Renal cortical epithelial cell (primary cell): ENCODE results near the gene RAB40C. TPM values are rescaled to one million over a fixed set of nuclear protein-coding genes. Genes with fewer than 3 reads are reported as not detected.

Experiments used
- DNase-seq: peaks from one replicate; pipeline ENCODE4 v3.0.0-alpha.2; 2011; ENCODE audit warnings: low read depth
- total RNA-seq: library from RNA; depleted of rRNA; stranded (reverse); fragments of >200 nt; gene quantifications from 2 replicates; pipeline ENCODE4 v1.2.3, GENCODE V29; 2014

RAB40C gene
- total RNA-seq, 1 donor from 2014 or later = 12.1 TPM

DNA sequence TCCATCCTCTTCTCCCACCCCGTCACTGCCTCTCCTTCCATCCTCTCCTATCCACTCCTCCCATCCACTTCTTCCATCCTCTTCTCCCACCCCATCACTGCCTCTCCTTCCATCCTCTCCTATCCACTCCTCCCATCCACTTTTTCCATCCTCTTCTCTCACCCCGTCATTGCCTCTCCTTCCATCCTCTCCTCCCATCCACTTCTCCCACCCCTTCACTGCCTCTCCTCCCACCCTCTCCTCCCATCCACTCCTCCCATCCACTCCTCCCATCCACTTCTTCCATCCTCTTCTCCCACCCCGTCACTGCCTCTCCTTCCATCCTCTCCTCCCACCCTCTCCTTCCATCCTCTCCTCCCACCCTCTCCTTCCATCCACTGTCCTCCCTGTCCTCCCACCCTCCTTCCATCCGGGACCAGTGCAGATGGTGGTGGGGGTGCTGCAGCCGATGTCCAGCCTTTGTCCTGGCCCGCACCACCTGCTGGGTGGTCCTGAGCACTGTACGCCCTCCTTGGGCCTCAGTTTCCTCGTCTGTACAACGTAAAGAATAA is 42.0 kb downstream of the RAB40C start:
- DNase-seq = no peak

DNA sequence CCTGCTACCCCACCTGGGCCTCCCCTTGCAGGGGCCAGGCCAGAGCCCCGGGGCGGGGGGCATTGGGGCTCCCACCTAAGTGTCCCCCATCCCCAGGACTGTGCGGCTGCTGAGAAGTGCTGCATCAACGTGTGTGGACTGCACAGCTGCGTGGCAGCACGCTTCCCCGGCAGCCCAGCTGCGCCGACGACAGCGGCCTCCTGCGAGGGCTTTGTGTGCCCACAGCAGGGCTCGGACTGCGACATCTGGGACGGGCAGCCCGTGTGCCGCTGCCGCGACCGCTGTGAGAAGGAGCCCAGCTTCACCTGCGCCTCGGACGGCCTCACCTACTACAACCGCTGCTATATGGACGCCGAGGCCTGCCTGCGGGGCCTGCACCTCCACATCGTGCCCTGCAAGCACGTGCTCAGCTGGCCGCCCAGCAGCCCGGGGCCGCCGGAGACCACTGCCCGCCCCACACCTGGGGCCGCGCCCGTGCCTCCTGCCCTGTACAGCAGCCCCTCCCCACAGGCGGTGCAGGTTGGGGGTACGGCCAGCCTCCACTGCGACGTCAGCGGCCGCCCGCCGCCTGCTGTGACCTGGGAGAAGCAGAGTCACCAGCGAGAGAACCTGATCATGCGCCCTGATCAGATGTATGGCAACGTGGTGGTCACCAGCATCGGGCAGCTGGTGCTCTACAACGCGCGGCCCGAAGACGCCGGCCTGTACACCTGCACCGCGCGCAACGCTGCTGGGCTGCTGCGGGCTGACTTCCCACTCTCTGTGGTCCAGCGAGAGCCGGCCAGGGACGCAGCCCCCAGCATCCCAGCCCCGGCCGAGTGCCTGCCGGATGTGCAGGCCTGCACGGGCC is 42.8 kb downstream of the RAB40C start:
- no peak for DNase-seq

DNA sequence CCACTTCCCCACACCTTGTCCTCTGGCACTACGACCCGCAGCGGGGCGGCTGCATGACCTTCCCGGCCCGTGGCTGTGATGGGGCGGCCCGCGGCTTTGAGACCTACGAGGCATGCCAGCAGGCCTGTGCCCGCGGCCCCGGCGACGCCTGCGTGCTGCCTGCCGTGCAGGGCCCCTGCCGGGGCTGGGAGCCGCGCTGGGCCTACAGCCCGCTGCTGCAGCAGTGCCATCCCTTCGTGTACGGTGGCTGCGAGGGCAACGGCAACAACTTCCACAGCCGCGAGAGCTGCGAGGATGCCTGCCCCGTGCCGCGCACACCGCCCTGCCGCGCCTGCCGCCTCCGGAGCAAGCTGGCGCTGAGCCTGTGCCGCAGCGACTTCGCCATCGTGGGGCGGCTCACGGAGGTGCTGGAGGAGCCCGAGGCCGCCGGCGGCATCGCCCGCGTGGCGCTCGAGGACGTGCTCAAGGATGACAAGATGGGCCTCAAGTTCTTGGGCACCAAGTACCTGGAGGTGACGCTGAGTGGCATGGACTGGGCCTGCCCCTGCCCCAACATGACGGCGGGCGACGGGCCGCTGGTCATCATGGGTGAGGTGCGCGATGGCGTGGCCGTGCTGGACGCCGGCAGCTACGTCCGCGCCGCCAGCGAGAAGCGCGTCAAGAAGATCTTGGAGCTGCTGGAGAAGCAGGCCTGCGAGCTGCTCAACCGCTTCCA is 43.6 kb downstream of the RAB40C start:
- DNase-seq = no peak

DNA sequence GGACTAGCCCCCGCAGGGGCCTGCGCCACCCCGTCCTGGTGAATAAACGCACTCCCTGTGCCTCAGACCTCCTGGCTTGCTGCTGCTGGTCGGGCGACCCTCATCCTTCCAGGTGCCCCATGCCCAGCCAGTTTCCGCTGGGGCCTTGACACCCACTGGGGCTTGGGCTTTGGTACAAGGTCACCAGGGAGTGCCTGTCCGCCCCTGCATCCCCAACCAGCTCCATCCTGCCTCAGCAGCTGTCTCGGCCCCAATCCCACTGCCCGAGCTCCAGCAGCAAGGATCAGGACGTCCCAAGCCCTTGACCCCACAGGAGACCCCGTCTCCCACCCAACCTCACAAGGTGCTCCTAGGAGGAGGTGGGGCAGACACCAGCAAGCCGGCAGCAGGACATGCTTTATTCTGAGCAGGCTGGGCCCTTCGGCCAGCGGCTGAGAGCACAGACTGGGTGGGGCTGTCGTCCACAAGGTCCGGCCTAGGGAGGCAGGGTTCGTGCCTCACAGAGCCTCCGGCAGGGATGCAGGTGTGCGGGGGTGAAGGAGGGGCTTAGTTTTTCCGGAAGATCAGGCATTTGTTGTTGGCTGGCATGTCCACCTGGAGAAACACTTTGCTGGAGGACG is 44.3 kb downstream of the RAB40C start:
- DNase-seq = no peak

DNA sequence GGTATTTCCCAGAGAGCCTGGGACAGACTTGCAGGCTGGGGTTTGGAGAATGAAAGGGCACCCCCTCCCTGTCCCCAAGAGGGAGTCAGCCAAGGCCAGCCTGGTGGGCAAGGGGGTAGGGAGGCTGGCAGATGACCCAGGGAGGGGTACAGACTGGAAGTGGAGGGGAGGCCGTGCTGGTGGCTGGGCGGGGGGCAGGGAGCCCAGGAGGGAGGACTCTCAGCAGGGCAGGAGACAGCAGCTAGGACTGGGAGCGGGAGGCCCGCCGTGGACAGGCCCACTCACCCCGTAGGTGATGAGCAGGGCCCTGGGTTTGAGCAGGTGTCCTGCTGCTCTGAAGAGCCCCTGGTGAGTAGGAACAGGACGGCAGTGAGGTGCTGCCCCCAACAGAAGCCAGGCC is 45.1 kb downstream of the RAB40C start:
- DNase-seq = no peak

DNA sequence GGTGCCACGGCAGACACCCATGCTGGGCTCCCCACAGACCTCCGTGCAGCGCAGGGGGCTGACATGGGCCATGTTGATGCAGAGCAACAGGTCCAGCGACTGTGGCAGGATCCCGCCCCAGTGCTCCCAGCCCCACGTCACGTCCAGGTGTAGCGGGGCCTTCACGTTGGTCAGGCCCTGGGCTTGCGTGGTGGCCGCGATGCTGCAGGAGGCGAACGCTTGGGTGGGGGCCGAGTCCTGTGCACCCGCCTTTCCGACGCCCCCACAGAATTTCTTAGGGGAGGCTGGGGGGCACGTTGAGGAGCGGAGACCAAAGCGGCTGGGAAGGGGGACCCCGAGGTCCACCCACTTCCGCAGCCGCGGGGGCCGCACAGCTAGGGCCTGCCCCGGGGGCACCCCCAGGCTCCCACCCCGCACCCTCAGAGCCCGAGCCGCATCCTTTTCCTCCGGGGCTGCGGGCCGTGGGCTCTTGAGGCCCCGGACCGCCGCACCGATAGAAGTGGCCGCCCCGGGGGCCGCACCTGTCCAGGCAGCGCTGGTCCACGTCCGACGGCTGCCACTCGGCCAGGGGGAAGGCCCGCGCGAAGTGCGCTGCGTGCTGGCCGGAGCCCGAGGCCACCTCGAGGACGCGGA is 45.8 kb downstream of the RAB40C start:
- DNase-seq = no peak

DNA sequence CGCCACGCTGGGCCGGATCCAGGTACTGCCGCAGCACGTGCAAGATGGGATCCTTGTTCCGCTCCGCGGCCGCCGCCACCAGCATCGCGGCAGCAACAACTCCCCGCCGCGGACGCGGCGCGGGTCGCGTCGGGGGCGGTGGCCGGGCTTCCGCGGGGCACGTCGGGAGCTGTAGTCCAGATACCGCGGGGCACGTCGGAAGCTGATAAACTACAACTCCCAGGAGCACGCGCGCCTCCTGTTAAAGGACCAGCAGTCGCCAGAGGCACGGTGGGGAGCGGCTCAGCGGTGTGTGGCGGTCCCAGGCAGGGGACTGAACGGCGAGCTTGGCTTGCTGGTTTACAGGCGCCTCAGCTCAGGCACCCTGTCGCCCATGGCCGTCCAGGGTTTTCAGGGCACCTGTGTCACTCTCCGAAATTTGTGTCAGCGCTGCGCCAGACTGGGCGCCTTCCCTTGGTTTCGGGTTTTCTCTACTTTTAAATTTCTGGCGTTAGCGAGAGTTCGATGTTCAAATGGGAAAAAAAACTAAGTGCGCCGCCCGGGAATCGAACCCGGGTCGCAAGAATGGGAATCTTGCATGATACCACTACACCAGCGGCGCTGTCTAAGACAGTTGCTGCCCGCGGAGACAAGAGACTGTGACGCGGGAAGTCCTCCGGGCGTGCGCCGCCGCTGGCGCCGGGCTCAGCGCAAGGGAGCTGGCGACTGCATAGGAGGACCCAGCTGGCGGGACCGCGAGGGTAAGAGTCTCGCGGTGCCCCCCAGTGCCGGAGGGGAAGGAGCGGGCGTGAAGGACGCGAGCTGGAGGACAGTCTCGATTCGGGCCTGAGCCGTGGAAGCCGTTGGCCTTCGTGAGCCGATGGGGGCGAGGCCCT is 46.6 kb downstream of the RAB40C start, which contains the start of gene METTL26:
METTL26 (minus strand) TSS at position 100 of the 875 bp plus-strand sequence; CDS start at position 85, 15 bp downstream.
- peak; percentile 84 for DNase-seq

DNA sequence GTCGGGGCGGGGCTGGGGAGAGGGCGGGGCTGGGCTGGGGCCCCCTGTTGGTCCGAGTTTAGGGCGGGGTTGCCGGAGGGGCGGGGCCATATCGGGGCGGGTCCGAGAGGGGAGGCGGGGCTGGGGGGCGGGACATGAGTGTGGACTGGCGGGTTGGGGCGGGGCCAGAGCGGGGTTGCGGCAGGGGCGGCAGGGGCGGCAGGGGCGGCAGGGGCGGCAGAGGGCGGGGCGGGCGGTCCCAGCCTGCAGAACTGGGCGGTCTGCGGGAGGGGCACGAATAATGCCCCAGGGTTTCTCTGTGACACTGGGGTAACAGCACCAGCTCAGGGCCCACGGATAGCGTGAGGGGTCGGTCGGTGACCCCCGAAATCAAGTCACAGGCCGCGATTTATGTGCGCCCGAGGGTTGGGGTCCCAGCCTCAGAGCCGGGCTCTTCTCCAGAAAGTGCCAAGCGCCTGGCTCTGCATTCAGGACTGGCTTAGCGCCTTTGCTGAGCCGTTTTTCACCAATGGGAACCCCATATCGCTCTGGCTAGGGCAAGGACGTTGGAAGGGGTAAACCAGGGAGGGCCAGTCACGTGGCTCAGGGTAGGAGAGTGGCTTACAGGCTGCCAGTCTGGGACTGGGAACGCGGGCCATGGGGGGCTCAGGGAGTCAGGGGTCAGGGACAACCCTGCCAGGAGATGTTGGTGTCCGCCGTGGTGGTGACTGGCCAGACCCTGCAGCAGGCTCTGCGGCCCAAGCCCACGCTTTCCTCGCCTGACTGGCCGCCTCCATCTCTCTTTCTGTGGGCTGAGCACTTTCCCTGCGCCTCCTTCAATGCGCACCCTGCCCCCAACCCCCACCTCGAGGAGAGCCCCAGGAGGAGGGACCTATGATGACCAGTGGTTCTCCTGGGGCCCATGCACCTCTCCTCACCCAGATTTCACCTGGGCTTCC is 47.5 kb downstream of the RAB40C start:
- no peak for DNase-seq

DNA sequence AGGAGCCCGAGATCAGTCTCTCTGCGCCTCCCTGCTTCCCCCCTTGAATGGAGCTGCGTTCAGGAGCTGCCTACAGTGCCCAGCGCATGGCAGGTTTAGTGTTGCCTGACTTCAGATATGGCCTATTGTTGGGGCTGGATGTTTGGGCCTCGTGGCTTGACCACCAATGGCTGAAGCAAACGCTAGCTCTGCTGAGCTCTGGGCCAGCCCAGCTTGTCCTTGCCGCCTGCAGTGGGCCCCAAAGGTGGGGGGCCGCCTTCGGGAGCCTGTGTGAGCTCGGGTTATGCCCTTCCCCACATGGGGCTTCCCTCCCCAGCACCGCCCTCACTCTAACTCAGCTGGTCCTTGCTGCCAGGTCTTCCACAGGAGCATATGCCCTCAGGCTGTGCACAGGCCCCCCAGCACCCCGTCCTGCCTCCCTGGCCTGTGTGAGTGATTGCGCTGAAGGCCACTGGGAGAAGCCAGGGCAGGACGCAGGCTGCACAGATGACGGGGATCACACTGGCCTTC is 48.2 kb downstream of the RAB40C start:
- no peak for DNase-seq

DNA sequence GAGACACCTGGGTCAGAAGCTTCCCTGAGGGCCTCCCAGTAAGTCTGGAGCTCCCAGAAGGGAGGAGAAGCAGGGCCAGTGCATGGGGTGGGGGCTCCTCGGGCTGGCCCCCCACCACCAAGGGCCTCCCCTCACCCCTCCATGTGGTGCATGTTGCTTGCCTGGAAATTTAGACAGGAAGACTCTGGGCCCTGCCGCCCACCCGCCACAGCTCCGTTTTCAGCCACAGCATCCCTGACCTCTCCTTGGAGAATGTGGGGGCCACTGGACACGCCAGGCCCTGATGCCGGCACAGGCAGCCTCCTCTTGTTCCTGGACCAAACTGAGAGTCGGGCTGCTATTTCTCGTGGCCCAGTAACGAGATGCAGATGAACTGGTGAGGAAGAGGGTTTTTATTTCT is 49.0 kb downstream of the RAB40C start:
- no peak for DNase-seq

DNA sequence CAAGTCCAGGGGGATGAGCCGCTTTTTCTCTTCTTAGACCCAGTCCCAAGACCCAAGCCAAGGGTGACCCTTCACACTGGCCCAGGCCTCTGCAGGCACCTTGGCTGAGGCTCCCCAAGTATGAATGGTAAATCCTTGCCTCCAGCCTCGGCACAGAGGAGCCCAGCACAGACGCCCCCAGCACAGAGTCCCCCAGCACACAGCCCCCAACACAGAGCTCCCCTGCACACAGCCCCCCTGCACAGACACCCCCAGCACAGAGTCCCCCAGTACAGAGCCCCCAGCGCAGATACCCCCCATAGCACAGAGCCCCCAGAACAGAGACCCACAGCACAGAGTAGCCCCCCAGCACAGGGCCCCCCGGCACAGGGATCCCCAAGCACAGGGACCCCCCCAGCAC is 50.7 kb downstream of the RAB40C start:
- DNase-seq = no peak

DNA sequence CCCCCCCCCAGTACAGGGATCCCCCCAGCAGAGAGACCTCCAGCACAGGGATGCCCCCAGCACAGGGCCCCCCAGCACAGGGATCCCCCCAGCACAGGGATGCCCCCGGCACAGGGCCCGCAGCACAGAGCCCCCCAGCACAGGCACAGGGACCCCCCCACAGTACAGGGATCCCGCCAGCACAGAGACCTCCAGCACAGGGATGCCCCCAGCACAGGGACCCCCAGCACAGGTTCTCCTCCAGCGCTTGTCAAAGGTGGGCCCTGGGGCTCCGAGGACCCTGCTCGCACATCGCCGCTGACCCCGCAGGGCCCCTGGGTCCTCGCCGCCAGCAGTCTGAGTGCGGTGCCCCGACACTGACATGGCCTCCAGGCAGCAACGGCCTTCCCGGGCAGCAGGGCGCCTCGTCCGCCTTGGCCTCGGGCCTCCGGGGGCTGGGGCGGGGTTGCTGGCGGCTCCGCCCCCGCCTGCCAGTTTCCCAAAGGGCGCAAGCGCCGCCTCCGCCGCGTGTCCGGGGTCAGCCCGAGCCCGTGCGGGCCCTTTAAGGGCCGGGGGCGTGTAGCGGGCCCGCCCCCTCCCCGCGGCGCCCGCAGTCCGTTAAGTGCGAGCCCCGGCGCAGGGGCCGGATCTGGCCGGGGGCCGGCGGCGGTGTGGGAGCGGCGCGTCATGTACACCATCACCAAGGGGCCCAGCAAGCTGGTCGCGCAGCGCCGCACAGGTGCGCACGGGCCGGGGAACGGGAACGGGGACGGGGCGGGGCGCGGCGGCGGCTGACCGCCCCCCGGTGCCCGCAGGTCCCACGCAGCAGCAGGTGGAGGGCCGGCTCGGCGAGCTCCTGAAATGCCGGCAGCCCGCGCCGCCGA is 51.7 kb downstream of the RAB40C start, which contains the start of gene MCRIP2:
MCRIP2 (plus strand) TSS at position 503 of the 863 bp plus-strand sequence; CDS start at position 667, 164 bp downstream.
- peak; percentile 28 for DNase-seq

DNA sequence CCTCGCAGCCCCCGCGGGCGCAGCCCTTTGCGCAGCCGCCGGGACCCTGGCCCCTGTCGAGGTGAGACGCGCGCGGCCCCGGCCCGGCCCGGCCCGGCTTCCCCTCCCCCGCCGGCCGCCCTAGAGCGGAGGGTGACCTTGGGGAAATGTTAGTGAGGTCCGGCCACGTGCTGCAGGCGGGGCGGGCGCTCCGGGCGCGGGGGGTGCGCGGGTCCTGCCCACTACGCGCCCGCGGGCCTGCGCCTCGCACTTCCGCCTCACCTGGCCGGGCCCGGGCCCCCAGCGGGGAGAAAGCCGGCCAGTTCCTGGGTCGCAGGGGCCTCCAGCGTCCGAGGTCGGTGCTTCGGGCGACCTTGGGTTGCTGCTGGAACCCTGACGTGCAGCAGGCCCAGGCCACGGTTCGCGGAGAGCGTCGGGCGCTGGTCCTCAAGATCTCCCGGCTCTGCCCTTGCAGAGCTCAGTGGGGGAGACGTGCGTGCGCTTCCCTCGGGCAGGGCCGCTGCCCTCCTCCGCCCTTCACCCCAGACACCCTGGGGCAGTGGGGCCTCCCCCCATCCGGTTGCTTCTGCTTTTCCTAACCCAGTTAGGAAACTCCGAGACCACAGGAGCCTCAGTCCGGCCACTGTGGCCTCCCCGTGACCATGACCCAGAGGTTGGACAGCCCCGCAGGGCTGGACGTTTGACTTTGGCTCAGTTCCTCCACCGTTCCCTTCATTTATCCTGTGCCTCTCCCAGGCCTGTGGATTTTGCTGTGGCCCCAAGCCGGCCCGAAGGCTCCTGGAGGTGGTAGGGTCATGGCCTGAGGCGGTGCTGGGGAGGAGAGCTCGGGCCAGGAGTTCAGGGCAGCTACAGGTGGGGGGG is 52.6 kb downstream of the RAB40C start:
- DNase-seq = no peak

DNA sequence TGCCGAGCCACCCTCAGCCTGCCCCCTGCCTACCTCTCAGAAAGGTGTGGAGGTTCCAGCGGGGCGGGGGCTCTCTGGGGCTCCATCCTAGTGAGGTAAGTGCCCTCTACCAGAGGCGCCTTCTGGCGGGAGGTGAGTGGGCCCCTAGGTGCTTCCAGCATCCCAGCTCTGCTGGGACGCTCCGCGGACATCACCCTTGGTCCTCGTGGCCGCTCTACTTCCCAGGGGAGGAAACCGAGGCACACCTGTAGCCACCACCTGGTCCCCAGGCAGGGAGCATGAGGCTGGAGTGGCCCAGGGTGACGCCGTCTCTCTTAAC is 53.1 kb downstream of the RAB40C start:
- DNase-seq = no peak

DNA sequence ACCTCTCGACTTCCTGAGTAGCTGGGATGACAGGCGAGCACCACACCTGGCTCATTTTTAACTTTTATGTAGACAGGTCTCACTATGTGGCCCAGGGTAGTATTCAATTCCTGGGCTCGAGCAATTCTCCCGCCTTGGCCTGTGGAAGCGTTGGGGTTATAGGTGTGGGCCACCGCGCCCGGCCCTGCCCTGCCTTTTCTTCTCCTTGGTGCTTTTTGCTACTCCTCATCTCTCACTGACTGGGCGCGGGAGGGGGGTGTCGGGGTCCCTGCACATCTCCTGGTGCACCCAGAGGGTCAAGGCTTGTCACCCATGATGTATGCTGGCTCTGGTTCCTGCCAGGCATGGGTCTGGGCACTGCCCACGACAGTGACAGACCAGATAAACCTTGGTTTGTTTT is 54.7 kb downstream of the RAB40C start:
- DNase-seq = no peak

DNA sequence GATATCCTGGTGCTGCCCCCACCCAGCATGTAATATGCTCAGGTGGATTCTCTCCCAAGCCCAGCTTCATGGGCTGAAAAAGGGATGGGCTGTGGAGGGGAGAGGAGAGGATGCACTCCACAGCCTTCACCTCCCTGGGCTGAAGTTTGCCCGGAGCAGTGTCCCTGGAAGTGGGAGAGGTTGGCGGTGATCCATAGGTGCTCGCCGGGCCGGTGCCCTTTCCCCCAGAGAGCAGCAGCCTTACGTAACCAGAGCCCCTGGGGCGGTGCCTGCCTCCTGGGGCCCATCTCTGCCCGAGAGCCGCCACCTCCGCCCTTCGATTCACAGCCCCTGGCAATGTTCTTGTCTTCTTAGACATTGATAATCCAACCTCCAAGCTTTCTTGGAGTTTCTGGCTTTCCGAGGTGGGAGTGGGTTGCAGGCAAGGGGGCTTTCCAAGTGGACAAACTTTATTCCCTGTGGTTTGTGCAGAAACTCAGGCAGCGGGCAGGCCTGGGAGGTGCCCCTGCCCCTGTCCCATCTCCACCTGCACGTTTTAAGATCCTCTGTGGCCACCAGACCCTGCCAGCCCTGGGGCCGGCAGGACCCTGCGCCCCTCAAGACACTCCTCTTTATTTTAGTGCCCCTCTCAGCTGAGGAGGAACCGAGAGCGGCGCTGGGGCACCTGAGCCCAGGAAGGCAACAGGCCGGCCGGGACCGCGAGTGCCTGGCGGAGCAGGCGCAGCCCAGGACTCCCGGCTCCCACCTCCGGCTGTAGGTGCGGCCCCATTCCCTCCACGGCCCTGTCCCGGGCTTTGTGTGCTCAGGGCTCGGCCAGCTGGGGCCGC is 56.2 kb downstream of the RAB40C start:
- DNase-seq = no peak
